Activated T-cell treated with anti-CD3 and anti-CD28 coated beads, Interleukin-2, amount 50 U/mL, for 4 hours (primary cell): ENCODE data around the gene BICD2. TPM values are rescaled to one million over a fixed set of nuclear protein-coding genes. Genes with fewer than 3 reads are reported as not detected.

Experiments
- ATAC-seq, 2 donors: fragments of 200-7000 bp; cut with Tn5 transposase; one replicate each; pipeline ENCODE4 v1.10.0; 2021
- DNase-seq: peaks from one replicate; pipeline ENCODE4 v3.0.0-alpha.2; 2020
- H3K27me3 Mint-ChIP-seq: one replicate; pipeline ENCODE4 v1.8.0; 2021; ENCODE audit warnings: low read depth, mixed read lengths
- H3K36me3 Mint-ChIP-seq: one replicate; pipeline ENCODE4 v1.8.0; 2022; ENCODE audit warnings: mixed read lengths; ENCODE audit not compliant: insufficient read depth
- H3K4me1 Mint-ChIP-seq: one replicate; pipeline ENCODE4 v1.8.0; 2021; ENCODE audit warnings: low read depth, mixed read lengths
- H3K4me3 Mint-ChIP-seq: one replicate; pipeline ENCODE4 v1.8.0; 2021; ENCODE audit warnings: mild to moderate bottlenecking, moderate library complexity, mixed read lengths
- H3K9me3 Mint-ChIP-seq: one replicate; pipeline ENCODE4 v1.8.0; 2021; ENCODE audit warnings: mixed read lengths
- total RNA-seq, 3 donors: library from RNA; stranded (reverse); gene quantifications; one replicate each; pipeline ENCODE4 v1.2.1, GENCODE V29; 2021

BICD2 gene
- total RNA-seq, 3 donors from 2014 or later, result 29.3 to 32.3 (median 30.1) TPM

GRCh38 chr9:92722386-92723298 lies 42.0 kb downstream of the BICD2 start:
- Mint-ChIP-seq H3K4me1 (peaks cover 13% of the 10 kb centered on the region), H3K27me3 (no peaks in the 10 kb centered on the region), H3K36me3 (peaks cover 37% of the 10 kb centered on the region), H3K4me3 (no peak overlapping the region), H3K9me3 (no peaks in the 10 kb centered on the region)
- DNase-seq, result no peak
- no peak for ATAC-seq

- Mint-ChIP-seq H3K27me3 (no peaks in the 10 kb centered on the region), H3K4me1 (peaks cover 11% of the 10 kb centered on the region), H3K4me3 (no peak overlapping the region), H3K36me3 (peaks cover 36% of the 10 kb centered on the region), H3K9me3 (no peaks in the 10 kb centered on the region)
- DNase-seq (no peak), ATAC-seq (no peak)
Measured at GRCh38 chr9:92721548-92721947, 43.1 kb downstream of the BICD2 start.

- ATAC-seq (no peak), DNase-seq (no peak)
- no peaks in the 10 kb centered on the region for H3K9me3 Mint-ChIP-seq
- H3K4me3 Mint-ChIP-seq, result no peak overlapping the region
- H3K4me1 Mint-ChIP-seq, result peaks cover 12% of the 10 kb centered on the region
- peaks cover 39% of the 10 kb centered on the region for H3K36me3 Mint-ChIP-seq
- H3K27me3 Mint-ChIP-seq, result no peaks in the 10 kb centered on the region
Measured at GRCh38 chr9:92720807-92721535, 43.7 kb downstream of the BICD2 start.

- Mint-ChIP-seq H3K4me1 (peaks cover 12% of the 10 kb centered on the region), H3K9me3 (no peaks in the 10 kb centered on the region), H3K27me3 (no peaks in the 10 kb centered on the region), H3K36me3 (peaks cover 39% of the 10 kb centered on the region), H3K4me3 (no peak overlapping the region)
- ATAC-seq, result no peak
- no peak for DNase-seq
Measured at GRCh38 chr9:92720209-92720765, 44.3 kb downstream of the BICD2 start.

- no peak for DNase-seq
- H3K4me1 Mint-ChIP-seq, result peaks cover 9% of the 10 kb centered on the region
- H3K27me3 Mint-ChIP-seq, result no peaks in the 10 kb centered on the region
- H3K9me3 Mint-ChIP-seq, result no peaks in the 10 kb centered on the region
- ATAC-seq, result no peak
- H3K4me3 Mint-ChIP-seq, result no peak overlapping the region
- peaks cover 36% of the 10 kb centered on the region for H3K36me3 Mint-ChIP-seq
Measured at GRCh38 chr9:92719028-92719647, 45.5 kb downstream of the BICD2 start.

- H3K36me3 Mint-ChIP-seq, result peaks cover 37% of the 10 kb centered on the region
- H3K27me3 Mint-ChIP-seq, result no peaks in the 10 kb centered on the region
- peaks cover 8% of the 10 kb centered on the region for H3K4me1 Mint-ChIP-seq
- DNase-seq (no peak), ATAC-seq (no peak)
- H3K4me3 Mint-ChIP-seq, result no peak overlapping the region
- no peaks in the 10 kb centered on the region for H3K9me3 Mint-ChIP-seq
Measured at GRCh38 chr9:92718086-92719001, 46.3 kb downstream of the BICD2 start.

- ATAC-seq (no peak), DNase-seq (no peak)
- H3K9me3 Mint-ChIP-seq, result no peaks in the 10 kb centered on the region
- peaks cover 14% of the 10 kb centered on the region for H3K4me1 Mint-ChIP-seq
- peaks cover 39% of the 10 kb centered on the region for H3K36me3 Mint-ChIP-seq
- H3K27me3 Mint-ChIP-seq, result no peaks in the 10 kb centered on the region
- H3K4me3 Mint-ChIP-seq, result no peak overlapping the region
Measured at GRCh38 chr9:92717201-92718085, 47.2 kb downstream of the BICD2 start.

- H3K36me3 Mint-ChIP-seq, result peaks cover 40% of the 10 kb centered on the region
- peaks cover 22% of the 10 kb centered on the region for H3K4me1 Mint-ChIP-seq
- ATAC-seq (peak; percentile 69 to 78), DNase-seq (peak; percentile 84)
- H3K4me3 Mint-ChIP-seq, result no peak overlapping the region
- no peaks in the 10 kb centered on the region for H3K9me3 Mint-ChIP-seq
- no peaks in the 10 kb centered on the region for H3K27me3 Mint-ChIP-seq
Measured at GRCh38 chr9:92716557-92716956, 48.1 kb downstream of the BICD2 start.

GRCh38 chr9:92715488-92716231 lies 49.0 kb downstream of the BICD2 start:
- H3K27me3 Mint-ChIP-seq, result no peaks in the 10 kb centered on the region
- H3K9me3 Mint-ChIP-seq, result no peaks in the 10 kb centered on the region
- ATAC-seq, result no peak
- H3K4me1 Mint-ChIP-seq, result peaks cover 27% of the 10 kb centered on the region
- H3K4me3 Mint-ChIP-seq, result no peak overlapping the region
- peaks cover 40% of the 10 kb centered on the region for H3K36me3 Mint-ChIP-seq
- no peak for DNase-seq

- ATAC-seq (no peak), DNase-seq (no peak)
- Mint-ChIP-seq H3K36me3 (peaks cover 39% of the 10 kb centered on the region), H3K27me3 (no peaks in the 10 kb centered on the region), H3K4me1 (peaks cover 28% of the 10 kb centered on the region), H3K4me3 (no peak overlapping the region), H3K9me3 (no peaks in the 10 kb centered on the region)
Measured at GRCh38 chr9:92714787-92715487, 49.7 kb downstream of the BICD2 start.

GRCh38 chr9:92714016-92714415 lies 50.6 kb downstream of the BICD2 start:
- H3K4me1 Mint-ChIP-seq, result peaks cover 28% of the 10 kb centered on the region
- no peak for DNase-seq
- H3K36me3 Mint-ChIP-seq, result peaks cover 37% of the 10 kb centered on the region
- no peaks in the 10 kb centered on the region for H3K27me3 Mint-ChIP-seq
- H3K4me3 Mint-ChIP-seq, result no peak overlapping the region
- H3K9me3 Mint-ChIP-seq, result no peaks in the 10 kb centered on the region
- no peak for ATAC-seq

- peaks cover 40% of the 10 kb centered on the region for H3K36me3 Mint-ChIP-seq
- no peak for DNase-seq
- no peak for ATAC-seq
Measured at GRCh38 chr9:92713528-92713927, 51.1 kb downstream of the BICD2 start.

More at GRCh38 chr9:92713528-92713927, 51.1 kb downstream of the BICD2 start:
- H3K4me1 Mint-ChIP-seq, result peaks cover 28% of the 10 kb centered on the region
- no peaks in the 10 kb centered on the region for H3K9me3 Mint-ChIP-seq
- no peak overlapping the region for H3K4me3 Mint-ChIP-seq
- H3K27me3 Mint-ChIP-seq, result no peaks in the 10 kb centered on the region
